HG03521 (cell line): ENCODE data around the gene KPNB1.
"Not testable (repeated sequence)": the region's sequence is repeated elsewhere in the genome, so short reads cannot be mapped to it uniquely, and the experiment has no call there.

Source experiments
- ATAC-seq: cut with Tn5 transposase; IDR thresholded peaks from one replicate; pipeline ENCODE4 v1.9.1; 2021; ENCODE audit warnings: mild to moderate bottlenecking, moderate library complexity; ENCODE audit not compliant: unreplicated experiment

The KPNB1 gene

DNA sequence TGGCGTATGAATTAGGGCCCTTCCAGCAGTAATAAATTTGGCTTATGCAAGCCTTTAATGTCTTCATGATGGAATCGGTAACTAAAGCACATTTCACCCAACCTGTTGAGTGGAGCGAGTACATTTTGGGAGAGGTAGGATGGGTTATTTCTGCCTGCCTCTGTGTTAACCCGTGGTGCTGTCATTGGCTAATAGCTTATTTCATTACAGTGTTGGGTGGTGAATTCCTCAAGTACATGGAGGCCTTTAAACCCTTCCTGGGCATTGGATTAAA is 26.4 kb downstream of the KPNB1 start:
- no peak for ATAC-seq

DNA sequence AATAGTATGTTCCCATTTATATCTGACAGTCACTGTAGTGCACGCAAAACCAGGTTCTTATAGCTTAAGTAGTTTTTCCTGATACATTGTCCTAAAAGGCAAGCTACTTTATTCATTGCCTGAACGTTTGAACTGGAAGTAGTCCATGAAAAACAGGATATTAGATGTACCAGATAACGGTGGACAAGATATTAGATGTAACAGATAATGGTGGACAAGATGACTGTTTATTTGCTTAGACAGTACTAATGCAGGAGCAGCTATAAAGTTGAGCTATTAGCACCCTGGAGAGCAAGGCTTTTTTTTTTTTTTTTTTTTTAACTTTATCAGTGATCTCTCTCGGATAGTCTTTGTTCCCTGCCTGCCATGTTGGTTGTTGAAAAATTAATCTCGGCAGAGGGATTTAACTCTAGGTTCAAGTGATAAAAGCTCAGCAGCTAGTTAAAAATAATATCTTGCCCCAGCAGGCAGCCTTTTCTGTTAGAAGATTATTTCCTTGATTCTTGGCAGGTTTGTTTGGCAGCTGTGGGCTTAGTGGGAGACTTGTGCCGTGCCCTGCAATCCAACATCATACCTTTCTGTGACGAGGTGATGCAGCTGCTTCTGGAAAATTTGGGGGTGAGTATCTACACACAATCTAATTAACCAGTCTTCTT is 26.9 kb downstream of the KPNB1 start:
- ATAC-seq, result no peak

DNA sequence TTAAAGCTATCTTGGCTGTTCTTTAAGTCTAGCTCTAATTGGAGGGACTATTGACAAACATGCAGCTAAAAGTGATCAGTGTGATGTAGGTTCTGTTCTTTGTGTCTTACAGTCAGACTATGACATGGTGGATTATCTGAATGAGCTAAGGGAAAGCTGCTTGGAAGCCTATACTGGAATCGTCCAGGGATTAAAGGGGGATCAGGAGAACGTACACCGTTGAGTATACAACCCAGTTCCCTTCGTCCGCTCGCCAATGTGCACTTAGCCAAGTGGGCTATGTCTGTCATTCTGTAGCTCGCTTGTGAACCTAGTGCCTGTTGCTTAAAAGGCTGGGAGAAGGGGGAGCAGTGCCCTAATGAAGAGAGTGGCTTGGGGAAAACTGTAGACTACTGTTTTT is 28.5 kb downstream of the KPNB1 start:
- ATAC-seq, result no peak

DNA sequence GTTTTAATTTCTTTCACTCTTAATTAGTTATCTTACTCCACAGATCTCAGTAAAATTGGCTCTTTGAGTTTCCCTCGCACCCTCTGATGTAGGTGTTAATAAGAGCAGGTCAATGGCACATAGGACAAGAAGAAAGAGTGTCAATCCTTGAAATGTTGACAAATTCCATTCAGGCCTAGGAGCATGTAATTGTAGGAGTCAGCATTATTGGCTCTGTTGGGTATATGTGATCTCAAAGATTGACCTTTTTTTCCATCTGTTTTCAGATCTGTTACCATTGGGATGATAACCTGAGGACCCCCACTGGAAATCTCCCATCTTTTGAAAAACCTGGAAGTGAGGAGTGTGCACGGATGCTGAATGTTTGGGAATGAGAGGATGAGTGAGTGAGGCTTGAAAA is 32.4 kb downstream of the KPNB1 start:
- no peak for ATAC-seq

DNA sequence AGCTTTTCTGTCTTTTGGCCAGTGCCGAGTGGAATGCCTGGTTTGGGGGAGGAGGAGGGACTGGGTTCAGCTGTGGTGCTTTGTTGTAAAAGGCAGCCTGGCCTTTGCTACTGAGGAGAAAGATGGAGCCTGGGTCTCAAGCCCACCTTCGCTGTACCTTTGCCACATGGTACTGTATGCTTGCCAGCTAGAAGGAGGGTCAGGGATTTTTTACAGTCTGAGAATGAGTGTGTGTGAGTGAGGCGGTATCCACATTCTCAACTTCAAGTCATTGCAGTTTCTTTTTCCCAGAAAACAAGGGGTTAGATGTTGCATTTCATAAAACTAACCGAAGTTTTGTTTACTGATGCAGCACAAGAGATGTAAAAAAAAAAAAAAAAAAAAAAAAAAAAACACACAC is 33.0 kb downstream of the KPNB1 start:
- ATAC-seq, result not testable (repeated sequence)

DNA sequence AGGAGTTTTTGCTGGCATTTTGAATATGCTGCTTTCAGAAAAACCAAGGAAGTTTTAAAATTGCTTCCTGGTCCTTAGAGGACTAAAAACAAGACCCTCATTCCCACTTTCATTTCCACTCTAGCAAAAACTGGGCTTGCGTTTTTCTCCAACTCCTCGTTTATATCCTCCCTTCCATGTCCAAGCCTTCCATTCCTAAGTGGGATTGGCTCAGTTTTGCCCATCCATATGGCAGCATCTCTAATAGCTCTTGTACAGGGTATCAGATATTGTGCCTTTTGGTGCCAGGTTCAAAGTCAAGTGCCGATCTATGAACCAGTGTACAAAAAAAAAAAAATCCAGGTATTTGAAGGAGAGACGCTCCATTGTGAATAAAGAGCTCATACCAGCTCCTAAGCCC is 34.3 kb downstream of the KPNB1 start:
- no peak for ATAC-seq

DNA sequence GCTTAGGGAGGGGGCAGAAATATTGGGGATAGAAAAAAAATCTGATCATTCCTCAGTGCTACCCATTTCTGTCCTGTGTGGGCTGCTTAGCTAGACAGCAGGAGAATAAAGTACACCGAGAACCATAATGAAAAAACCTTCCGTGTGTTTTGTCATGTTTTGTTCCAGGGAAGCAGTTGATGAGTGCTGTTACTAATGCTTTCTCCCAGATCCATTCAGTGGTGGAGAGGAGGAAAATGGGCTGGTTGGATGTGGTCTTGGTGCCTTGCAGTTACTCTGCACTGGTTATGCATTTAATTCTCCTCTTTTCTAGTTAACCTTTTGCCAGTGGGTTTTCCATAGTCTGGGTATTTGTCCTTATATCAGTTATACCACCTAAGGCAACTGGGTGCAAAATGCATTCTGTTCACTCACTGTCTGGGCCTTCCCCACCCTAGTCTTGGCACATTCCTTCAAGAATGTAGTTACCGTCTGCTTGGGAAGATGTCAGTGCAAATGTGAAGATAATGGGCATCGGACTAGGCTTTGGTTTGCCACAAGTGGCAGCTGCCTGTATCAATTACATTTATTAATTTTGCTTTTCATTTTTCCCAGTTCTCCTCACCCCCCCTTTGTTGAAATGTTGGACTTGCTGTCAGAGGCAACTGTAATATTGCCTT is 34.9 kb downstream of the KPNB1 start:
- no peak for ATAC-seq

DNA sequence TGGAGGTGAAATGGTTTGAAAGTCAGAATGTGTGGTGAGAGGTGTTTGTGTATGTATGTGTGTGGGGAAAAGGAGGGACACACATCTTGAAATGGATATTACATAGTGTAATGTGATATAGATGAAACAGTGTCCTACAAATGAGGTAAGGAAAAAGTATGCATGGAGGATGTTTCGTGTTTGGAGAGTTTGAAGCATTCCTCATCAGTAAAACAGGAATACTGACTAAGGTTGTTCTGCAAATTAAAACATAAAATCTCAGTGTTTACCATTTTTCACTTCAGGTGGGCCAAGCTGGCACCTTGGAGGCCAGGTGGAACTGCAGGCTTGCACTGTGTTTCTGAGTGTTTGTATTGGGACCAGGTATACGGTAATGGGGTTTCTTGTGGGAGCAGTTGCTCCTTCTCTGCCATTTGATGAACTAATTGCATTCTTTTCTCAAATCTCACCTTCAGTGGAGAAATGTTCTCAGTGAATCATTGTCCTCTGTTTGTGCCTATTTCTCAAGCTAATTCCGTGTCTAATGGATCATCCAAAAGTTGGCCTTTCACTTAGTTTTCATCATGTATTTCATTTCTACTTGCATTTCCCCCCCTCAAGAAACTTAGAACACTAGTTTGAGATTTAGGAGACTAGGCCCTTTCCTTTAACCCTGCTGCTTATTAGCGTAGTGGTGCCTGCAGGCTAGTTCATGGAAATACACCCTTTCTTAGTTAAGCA is 36.0 kb downstream of the KPNB1 start:
- no peak for ATAC-seq

DNA sequence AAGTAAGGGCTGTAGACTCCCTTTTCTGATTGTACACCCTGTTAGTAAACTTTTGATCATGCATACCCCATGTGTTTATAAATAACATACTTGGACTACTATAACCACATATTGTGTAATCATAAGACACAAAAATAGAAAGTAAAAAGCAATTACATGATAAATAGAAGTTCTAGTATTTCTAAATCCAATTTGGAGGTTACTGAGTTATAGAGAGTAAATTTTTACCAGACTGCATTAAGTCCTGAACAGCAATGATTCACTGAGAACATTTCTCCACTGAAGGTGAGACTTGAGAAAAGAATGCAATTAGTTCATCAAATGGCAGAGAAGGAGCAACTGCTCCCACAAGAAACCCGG is 36.5 kb downstream of the KPNB1 start:
- ATAC-seq, result no peak

DNA sequence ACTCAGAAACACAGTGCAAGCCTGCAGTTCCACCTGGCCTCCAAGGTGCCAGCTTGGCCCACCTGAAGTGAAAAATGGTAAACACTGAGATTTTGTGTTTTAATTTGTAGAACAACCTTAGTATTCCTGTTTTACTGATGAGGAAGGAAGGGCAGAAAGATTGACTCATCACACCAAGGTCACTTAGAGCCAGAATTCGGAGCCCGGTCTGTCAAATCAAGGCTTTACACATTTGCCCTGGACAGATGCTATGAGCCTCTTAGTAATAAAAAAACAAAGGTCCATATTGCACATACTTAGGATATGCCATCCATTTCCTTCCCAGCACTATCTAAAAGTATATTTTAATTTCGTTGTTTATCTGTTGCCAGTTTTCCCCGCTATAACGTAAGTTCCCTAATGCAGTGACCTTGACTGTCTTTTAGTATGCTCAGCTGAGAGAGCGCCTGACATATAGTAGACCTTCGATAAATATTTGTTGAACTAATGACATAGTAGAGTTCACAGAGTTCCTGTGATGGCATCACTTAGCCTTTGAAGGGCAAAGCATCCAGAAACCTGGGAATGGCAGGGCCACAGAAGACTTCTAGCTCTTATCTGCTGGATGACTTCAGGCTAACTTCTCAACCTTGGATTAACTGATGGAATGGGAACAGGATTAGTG is 37.1 kb downstream of the KPNB1 start:
- ATAC-seq, result no peak

DNA sequence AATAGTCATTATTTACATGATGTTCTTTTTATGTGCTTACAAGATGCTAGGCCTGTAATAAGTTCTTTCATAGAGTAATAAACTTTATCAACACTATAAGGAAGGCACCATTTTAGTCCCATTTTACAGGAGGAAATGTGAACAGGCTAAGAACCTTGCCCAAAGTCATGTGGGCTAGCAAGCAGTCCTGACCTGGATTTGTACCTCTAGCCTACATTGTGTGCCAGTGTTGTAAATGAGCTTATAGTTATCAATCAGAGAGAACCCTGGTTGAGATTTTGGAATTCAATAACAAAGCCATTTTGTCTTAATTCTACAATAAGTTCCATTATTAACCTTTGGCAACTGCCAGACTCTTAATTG is 37.6 kb downstream of the KPNB1 start:
- no peak for ATAC-seq

DNA sequence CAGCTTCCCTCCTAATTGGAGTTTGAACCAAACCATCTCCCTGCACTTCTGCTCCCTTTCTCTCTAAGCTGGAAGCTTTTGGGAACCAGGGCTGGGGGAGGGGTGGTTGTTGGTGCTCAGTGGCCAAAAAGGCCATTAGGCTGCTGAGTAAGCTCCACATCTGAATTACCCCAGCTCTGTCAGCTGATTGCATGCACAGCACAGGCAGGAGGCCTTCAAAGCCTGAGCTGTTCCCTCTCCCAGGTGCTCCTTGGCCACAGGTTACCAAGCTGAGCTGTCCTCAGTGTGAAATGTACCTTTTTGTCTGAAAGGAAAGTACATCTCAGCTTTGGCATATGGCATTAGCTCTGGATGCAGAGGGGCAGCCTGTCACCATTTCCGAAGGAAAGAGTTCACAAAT is 38.0 kb downstream of the KPNB1 start:
- no peak for ATAC-seq

DNA sequence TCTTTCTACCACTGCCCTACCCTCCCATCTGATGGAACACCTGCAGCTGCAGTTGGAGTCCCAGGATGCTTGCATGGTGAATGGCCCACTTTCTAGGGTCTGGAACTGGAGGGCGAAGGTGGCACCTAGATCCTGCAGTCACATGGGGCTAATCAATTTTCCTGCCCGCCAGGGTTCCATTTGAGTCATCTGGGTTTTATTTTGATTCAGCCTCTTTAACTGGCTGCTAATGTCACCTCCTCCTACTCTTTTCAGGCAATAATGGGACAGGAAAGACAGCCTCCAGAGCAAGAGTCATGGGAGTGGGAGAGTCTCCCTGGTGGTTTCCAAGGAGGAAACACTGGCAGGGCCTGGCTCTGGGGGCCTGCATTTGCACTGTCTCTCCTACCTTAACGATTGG is 40.4 kb downstream of the KPNB1 start:
- no peak for ATAC-seq

DNA sequence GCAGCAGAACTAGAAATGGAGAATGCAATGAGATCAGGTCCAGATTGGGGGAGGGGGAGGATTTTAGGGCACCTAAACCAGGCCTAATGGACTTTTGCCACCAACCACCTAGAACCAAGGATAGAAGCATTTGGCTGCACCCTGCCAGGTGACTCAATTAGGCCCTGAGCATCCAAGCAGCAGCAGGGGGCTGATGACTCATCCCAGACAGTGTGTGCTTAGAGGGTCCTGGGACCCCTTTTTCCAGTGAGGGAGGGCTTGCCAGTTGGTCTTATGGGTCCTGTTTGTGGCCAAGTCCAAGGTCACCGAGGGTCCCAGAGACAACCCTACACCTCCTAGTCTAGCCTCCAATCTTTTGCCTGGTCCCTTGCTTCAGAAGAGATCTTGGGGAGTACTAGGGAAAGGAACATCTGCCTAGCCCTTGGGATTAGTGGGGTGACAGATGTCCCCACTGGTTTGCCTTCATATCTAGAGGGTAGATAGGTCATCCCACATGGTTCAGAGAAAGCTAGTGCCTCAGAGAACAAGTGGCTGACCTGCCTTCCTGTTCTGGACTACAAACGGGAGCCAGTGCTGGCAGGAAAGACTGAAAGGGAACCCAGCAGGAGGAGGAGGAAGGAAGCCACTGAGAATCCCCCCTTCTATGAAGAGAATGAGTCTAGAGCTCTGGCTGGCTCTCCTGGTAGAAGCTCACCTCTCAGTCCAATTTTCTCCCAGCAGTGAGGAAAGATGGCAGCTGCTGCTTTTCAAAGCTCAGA is 42.6 kb downstream of the KPNB1 start:
- ATAC-seq, result no peak

DNA sequence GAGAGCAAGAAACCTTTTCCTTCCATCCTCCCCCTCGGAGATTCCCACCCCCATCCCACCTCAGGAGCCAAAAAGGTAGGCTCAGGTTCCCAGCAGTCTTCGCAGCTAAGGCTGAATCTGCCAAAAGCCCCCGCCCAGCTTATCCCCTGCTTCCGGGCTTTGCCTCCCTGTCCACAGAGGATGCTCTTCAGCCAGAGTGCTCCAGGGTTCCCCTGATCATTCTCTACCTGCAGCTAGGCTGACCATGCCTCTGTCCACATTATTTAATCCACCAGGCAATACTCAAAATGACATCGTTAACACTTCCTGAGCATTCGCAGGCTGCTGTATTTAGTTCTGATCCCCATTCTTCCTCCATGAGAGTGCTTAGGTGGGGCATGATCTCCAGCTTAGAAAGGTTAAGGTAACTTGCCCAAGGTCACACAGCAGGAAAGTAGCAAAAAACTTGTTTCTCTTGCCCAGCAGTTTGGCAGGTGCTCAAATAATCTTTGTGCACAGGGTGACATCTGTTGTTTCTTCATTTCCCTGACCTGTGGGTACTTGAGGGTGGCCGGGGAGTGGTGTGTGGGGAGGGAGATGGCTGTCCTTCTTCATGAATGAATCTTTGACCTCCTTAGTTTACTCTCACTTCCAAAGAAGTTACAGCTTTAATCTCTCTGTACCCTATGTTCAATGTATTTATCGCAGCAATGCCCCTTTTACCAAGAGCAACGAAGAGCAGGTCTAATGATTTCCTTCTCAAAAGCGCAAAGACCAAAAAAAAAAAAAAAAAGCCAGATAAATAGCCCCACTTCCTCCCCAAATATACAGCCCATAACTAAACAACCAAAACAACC is 43.4 kb downstream of the KPNB1 start:
- no peak for ATAC-seq

DNA sequence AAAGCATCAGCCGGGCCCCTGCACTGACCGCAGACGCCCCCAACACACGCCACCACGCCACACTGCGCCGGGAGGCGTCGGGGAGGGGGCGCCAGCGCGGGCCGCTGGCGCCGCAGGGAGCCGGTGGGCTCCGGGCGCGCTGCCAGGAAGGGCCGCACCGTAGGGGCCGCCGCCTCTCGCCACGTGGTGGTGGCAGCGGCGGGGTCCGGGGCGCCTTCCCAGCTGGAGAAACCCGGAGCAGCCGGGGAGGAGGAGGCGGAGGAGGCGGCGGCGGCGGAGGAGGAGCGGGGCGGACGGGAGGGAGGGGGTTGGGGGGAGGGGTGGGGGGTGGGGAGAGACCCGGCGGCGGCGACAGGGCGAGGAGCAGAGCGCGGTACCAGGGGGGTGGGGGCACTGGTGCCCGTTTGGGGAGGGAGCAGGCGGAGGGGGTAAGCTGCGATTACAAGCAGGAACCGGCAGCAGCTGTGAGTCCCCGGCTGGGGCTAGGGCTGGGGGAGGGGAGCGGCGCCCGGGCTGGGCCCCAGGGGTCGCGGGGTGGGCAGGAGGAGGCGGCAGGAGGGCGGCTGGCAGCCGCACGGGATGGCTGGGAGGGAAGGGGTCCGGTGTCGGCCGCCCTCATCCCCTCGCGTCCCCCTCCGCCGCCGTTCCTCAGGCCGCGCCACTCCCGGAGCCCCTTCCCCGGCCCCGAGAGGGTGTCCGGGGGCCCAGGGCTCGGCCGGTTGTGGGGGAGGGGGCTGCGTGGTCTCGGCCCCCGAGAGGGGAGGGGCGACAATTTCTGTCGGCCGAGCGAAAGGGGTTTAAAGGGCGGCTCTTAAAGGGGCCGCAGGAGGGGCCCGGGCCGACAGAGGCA is 44.2 kb downstream of the KPNB1 start, which contains the start of gene TBKBP1:
Gene TBKBP1 (plus strand): TSS at position 431 of the 850 bp plus-strand sequence. CDS start 1,952 bp downstream, outside the sequence.
- no peak for ATAC-seq

DNA sequence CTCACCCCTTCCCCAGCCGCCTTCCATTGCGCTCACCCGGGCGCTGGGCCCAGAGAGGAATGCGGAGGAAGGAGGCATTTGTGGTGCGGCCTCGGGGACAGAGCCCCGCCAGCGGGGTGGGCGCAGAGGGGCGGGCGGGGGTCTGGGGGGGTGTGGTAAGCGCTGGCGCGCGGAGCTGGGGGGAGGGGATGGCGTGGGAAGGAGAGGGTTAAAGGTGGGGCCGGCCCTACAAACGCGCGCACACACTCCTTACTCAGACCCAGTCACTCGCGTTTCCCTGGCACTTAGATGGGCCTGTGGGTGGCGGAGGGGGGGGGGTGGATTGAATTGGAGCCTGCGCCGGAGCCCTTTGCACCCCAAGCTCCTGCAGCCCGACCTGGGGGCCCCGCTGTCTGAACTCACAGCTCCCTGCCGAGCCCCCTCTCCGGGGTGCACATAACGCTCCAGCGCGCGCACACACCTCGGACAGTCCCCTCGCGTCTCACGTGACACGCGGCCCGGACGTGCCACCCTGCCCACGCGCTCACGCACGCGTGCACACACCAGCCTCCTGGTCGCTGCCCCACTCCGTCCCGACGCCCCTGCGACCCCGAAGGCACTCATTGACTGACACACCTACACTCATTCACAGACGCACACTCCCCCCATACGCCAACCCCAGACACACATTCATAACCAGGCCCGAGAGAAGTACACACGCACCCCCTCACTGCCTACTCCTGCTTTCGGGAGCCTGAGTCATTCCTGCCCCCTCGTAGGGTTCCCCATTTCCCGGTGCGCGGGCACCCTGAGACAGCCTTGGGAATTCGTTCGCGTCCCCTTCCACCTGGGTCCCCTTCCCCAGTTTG is 45.1 kb downstream of the KPNB1 start:
- no peak for ATAC-seq
